ENCODE results near the gene PAWR. TPM values are rescaled to one million over a fixed set of nuclear protein-coding genes. Genes with fewer than 3 reads are reported as not detected.

The PAWR gene
- total RNA-seq, 1 experiment from 2014 or later, result 176 TPM

GRCh38 chr12:79591988-79592387 is 98.8 kb downstream of the PAWR start:
- Histone ChIP-seq H3K23ac (ENCODE audit: insufficient read length, low read depth, low read length) (no peak overlapping the region), H2AK5ac (ENCODE audit: insufficient read length, low read length) (no peak overlapping the region), H3K27me3 (ENCODE audit: insufficient read depth, low read length) (no peaks in the 10 kb centered on the region), H3K4me1 (ENCODE audit: insufficient read depth, low read length) (no peaks in the 10 kb centered on the region), H4K8ac (replicated peaks; ENCODE audit: insufficient read length, low read depth, low read length) (no peak overlapping the region), H3K56ac (ENCODE audit: insufficient read length, low read depth, low read length) (no peak overlapping the region), H3T11ph (ENCODE audit: low read length) (no peak overlapping the region), H3K9me3 (ENCODE audit: control insufficient read depth, low read depth, low read length) (no peaks in the 10 kb centered on the region), H2AFZ (ENCODE audit: low read length) (no peak overlapping the region), H4K91ac (ENCODE audit: insufficient read length, low read depth, low read length) (no peak overlapping the region), H3K9ac (ENCODE audit: extremely low read depth, insufficient read length, low read length) (no peak overlapping the region), H3K23me2 (ENCODE audit: insufficient read length, low read depth, low read length, poor library complexity, severe bottlenecking) (no peaks in the 10 kb centered on the region), H3K14ac (ENCODE audit: insufficient read depth, low read length) (no peak overlapping the region), H4K20me1 (ENCODE audit: control insufficient read depth, insufficient read depth, insufficient read length) (no peaks in the 10 kb centered on the region), H2BK15ac (ENCODE audit: low read depth, low read length) (no peak overlapping the region), H4K5ac (ENCODE audit: insufficient read length, low read depth, low read length) (no peak overlapping the region), H3K79me1 (ENCODE audit: insufficient read depth, low read depth, low read length, poor library complexity, severe bottlenecking) (peaks cover 1% of the 10 kb centered on the region), H2BK20ac (ENCODE audit: low read depth, low read length, poor library complexity, severe bottlenecking) (no peak overlapping the region), H2BK12ac (ENCODE audit: insufficient read length, low read depth, low read length) (no peak overlapping the region), H3K4me2 (ENCODE audit: insufficient read depth, insufficient read length, low read length) (no peak overlapping the region), H3K79me2 (ENCODE audit: insufficient read depth, low read length) (no peaks in the 10 kb centered on the region), H2BK120ac (ENCODE audit: low read depth, low read length, poor library complexity, severe bottlenecking) (no peak overlapping the region), H3K18ac (ENCODE audit: insufficient read length, low read depth, low read length) (no peak overlapping the region), H3K4ac (ENCODE audit: low read depth, low read length) (no peak overlapping the region), H2BK5ac (ENCODE audit: insufficient read length, low read length) (no peak overlapping the region), H3K27ac (ENCODE audit: insufficient read length, low read depth, low read length) (no peak overlapping the region)
- no peak overlapping the region for H3K4me3 Mint-ChIP-seq
- no peaks in the 10 kb centered on the region for H3K9me3 Mint-ChIP-seq
- H3K4me1 Mint-ChIP-seq, result no peaks in the 10 kb centered on the region
- no peak for DNase-seq
- WGBS (ENCODE audit: extremely low coverage, insufficient read length, low lambda C conversion rate), result no CpG with 5 or more reads among the region's 1 CpG
- peaks cover 9 to 40% (median 37%) of the 10 kb centered on the region in 3 experiments; a peak in 6 of 7 replicates for H3K36me3 Mint-ChIP-seq (ENCODE audit: insufficient read depth in 1 of 3, low read depth in 3 of 3)
- H3K27me3 Mint-ChIP-seq (ENCODE audit: low read depth), result no peaks in the 10 kb centered on the region
- TF ChIP-seq CTCF (conservative IDR thresholded peaks at IDR 0.05), result no peak
- no peak overlapping the region for H3K27ac Mint-ChIP-seq
